HCT116 (cell line): ENCODE results near the gene FAXC. TPM values are rescaled to one million over a fixed set of nuclear protein-coding genes. Genes with fewer than 3 reads are reported as not detected.

Experiments
- ATAC-seq: fragments of 200-7000 bp; cut with Tn5 transposase; 2 replicates; pipeline ENCODE4 v1.9.1; 2020; ENCODE audit warnings: mild to moderate bottlenecking, moderate library complexity
- BruUV-seq: library from RNA; stranded (reverse); fragments of 400-500 nt; replicated peaks from 2 replicates; lab custom pipeline; 2021; lab: Mats Ljungman, UMichigan
- CTCF ChIA-PET: fragments of 300-600 bp; sonication (Branson Sonifier 250); formaldehyde crosslinking; loops from one replicate; lab custom pipeline; 2021; ENCODE audit warnings: antibody characterized with exemption; lab: Charles Lee
- POLR2A ChIA-PET: fragments of 300-600, 350-600 bp; sonication (Branson Sonifier 250); formaldehyde crosslinking; loops from one replicate; lab custom pipeline; 2021; ENCODE audit warnings: antibody characterized with exemption; lab: Charles Lee
- RAD21 ChIA-PET, 2 experiments: fragments of 300-600 bp; sonication (Branson Sonifier 250); formaldehyde crosslinking; loops; one replicate each; lab custom pipeline; 2023; ENCODE audit warnings: low total read pairs in 2 of 2; ENCODE audit not compliant: uncharacterized antibody in 2 of 2, unreplicated experiment in 2 of 2, low non-redundant PET in 1 of 2; lab: Charles Lee
- DNase-seq: peaks from one replicate; pipeline ENCODE4 v3.0.0-alpha.2; 2010; ENCODE audit warnings: low read depth, low spot score
- H2AFZ ChIP-seq: fragments of 200-600 bp; shearing (Covaris generic), sonication (generic); 2 replicates; pipeline ENCODE4 v1.6.1; 2017; ENCODE audit warnings: low read depth, mixed run types, mixed read lengths, antibody characterized with exemption, low read length; ENCODE audit not compliant: poor library complexity, severe bottlenecking
- H3K27ac ChIP-seq: 2 replicates; pipeline ENCODE4 v1.5.1; 2012; ENCODE audit warnings: low read depth, low read length
- H3K27me3 ChIP-seq: fragments of 200-600 bp; sonication (generic); 2 replicates; pipeline ENCODE4 v1.6.1; 2016; ENCODE audit warnings: mixed run types, low read length, mixed read lengths; ENCODE audit not compliant: insufficient read depth
- H3K36me3 ChIP-seq, 2 experiments: fragments of 200-500 bp in 1 of 2; fragments of 200-600 bp in 1 of 2; sonication (Bioruptor generic) in 1 of 2; sonication (generic) in 1 of 2; 2 replicates each; pipeline versions ENCODE4 v1.5.1 to v1.6.1; 2014 to 2016; ENCODE audit warnings: low read length in 2 of 2, inconsistent platforms in 1 of 2, mixed read lengths in 1 of 2, mixed run types in 1 of 2; ENCODE audit not compliant: insufficient read depth in 2 of 2, control insufficient read depth in 1 of 2
- H3K4me1 ChIP-seq, 2 experiments: fragments of 200-600 bp in 1 of 2; sonication (generic) in 1 of 2; 2 replicates each; pipeline versions ENCODE4 v1.5.1 to v1.6.1; 2012 to 2017; ENCODE audit warnings: low read length in 2 of 2, inconsistent platforms in 1 of 2, mild to moderate bottlenecking in 1 of 2, mixed read lengths in 1 of 2, mixed run types in 1 of 2, moderate library complexity in 1 of 2; ENCODE audit not compliant: insufficient read depth in 2 of 2, control insufficient read depth in 1 of 2
- H3K4me2 ChIP-seq: fragments of 200-600 bp; sonication (generic); 2 replicates; pipeline ENCODE4 v1.6.1; 2017; ENCODE audit warnings: mixed run types, low read length, mixed read lengths
- H3K4me3 ChIP-seq, 2 experiments: fragments of 200-600 bp in 1 of 2; sonication (generic) in 1 of 2; replicated peaks in 1 of 2; 2 replicates each; pipeline ENCODE4 v1.5.1; 2011 to 2016; ENCODE audit warnings: low read length in 2 of 2, control low read depth in 1 of 2, low read depth in 1 of 2, mild to moderate bottlenecking in 1 of 2, mixed read lengths in 1 of 2, mixed run types in 1 of 2
- H3K79me2 ChIP-seq: fragments of 200-600 bp; sonication (generic); 2 replicates; pipeline ENCODE4 v1.6.1; 2017; ENCODE audit warnings: mild to moderate bottlenecking, mixed run types, low read length, moderate library complexity, mixed read lengths; ENCODE audit not compliant: insufficient read depth
- H3K9ac ChIP-seq: fragments of 200-600 bp; sonication (generic); 2 replicates; pipeline ENCODE4 v1.6.1; 2016; ENCODE audit warnings: low read length, mixed read lengths
- H3K9me2 ChIP-seq: fragments of 200-600 bp; sonication (generic), shearing (Covaris generic); 2 replicates; pipeline ENCODE4 v1.6.1; 2017; ENCODE audit warnings: mixed run types, mild to moderate bottlenecking, moderate library complexity; ENCODE audit not compliant: insufficient read depth
- H3K9me3 ChIP-seq, 2 experiments: fragments of 200-500 bp in 1 of 2; fragments of 200-600 bp in 1 of 2; sonication (Bioruptor generic) in 1 of 2; sonication (generic) in 1 of 2; 2 replicates each; pipeline ENCODE4 v1.6.1; 2014 to 2017; ENCODE audit warnings: low read length in 2 of 2, mixed read lengths in 2 of 2, inconsistent platforms in 1 of 2, low read depth in 1 of 2, mild to moderate bottlenecking in 1 of 2, mixed run types in 1 of 2, moderate library complexity in 1 of 2; ENCODE audit not compliant: control insufficient read depth in 1 of 2, insufficient read depth in 1 of 2
- H4K20me1 ChIP-seq: fragments of 200-600 bp; sonication (generic), shearing (Covaris generic); 2 replicates; pipeline ENCODE4 v1.6.1; 2017; ENCODE audit warnings: mixed run types, mild to moderate bottlenecking, moderate library complexity; ENCODE audit not compliant: insufficient read depth
- CBX3 ChIP-seq: IDR thresholded peaks from 2 replicates; pipeline ENCODE4 v1.6.1; 2012; ENCODE audit warnings: low read depth
- CEBPB ChIP-seq: IDR thresholded peaks from 2 replicates; pipeline ENCODE4 v1.6.1; 2012; ENCODE audit warnings: low read depth
- EGR1 ChIP-seq: IDR thresholded peaks from 2 replicates; pipeline ENCODE4 v1.6.1; 2012; ENCODE audit warnings: low read depth
- EZH2 ChIP-seq: fragments of 200-600 bp; sonication (generic); IDR thresholded peaks from 2 replicates; pipeline ENCODE4 v1.6.1; 2017; ENCODE audit warnings: antibody characterized with exemption, mixed run types
- EZH2phosphoT487 ChIP-seq: fragments of 200-600 bp; IDR thresholded peaks from 2 replicates; pipeline ENCODE4 v1.6.1; 2018; ENCODE audit warnings: antibody characterized with exemption, borderline replicate concordance
- FOSL1 ChIP-seq: IDR thresholded peaks from 2 replicates; pipeline ENCODE4 v1.6.1; 2012; ENCODE audit warnings: low read depth
- JUND ChIP-seq: IDR thresholded peaks from 2 replicates; pipeline ENCODE4 v1.6.1; 2012
- POLR2AphosphoS5 ChIP-seq: IDR thresholded peaks from 2 replicates; pipeline ENCODE4 v1.6.1; 2011; ENCODE audit warnings: mild to moderate bottlenecking, low read depth, low read length, moderate library complexity
- RAD21 ChIP-seq: IDR thresholded peaks from 2 replicates; pipeline ENCODE4 v1.6.1; 2012; ENCODE audit warnings: low read depth, mild to moderate bottlenecking
- SP1 ChIP-seq: IDR thresholded peaks from 2 replicates; pipeline ENCODE4 v1.6.1; 2012; ENCODE audit warnings: low read depth
- ZFX ChIP-seq: fragments of 450-650 bp; IDR thresholded peaks from 2 replicates; pipeline ENCODE4 v1.6.1; 2017
- intact Hi-C: fragments of 100-400 bp; cut with micrococcal nuclease; formaldehyde crosslinking; loops from 2 replicates; pipeline ENCODE4 v1.10.0; 2022
- total RNA-seq: library from RNA; stranded (reverse); gene quantifications from one replicate; pipeline ENCODE4 v1.2.1, GENCODE V29; 2021; ENCODE audit not compliant: unreplicated experiment
- TF ChIP-seq, protein P1 (sequence below): IDR thresholded peaks from 2 replicates; pipeline ENCODE4 v1.6.1; 2012
- TF ChIP-seq, protein P2 (sequence below), 3 experiments: fragments of 200-600 bp in 1 of 3; sonication (generic) in 1 of 3; IDR thresholded peaks in 2 of 3; conservative IDR thresholded peaks in 1 of 3; 2 replicates each; pipeline ENCODE4 v1.5.1; 2012 to 2017; ENCODE audit warnings: low read depth in 2 of 3, low read length in 2 of 3, antibody characterized with exemption in 1 of 3, borderline replicate concordance in 1 of 3, control low read depth in 1 of 3, mild to moderate bottlenecking in 1 of 3, mixed read lengths in 1 of 3, mixed run types in 1 of 3, moderate library complexity in 1 of 3; ENCODE audit not compliant: insufficient read depth in 1 of 3
- TF ChIP-seq, protein P3 (sequence below): IDR thresholded peaks from 2 replicates; pipeline ENCODE4 v1.6.1; 2011; ENCODE audit warnings: mild to moderate bottlenecking, low read length, moderate library complexity; ENCODE audit not compliant: insufficient replicate concordance; ENCODE audit errors: extremely low read depth
- TF ChIP-seq, protein P4 (sequence below): IDR thresholded peaks from 2 replicates; pipeline ENCODE4 v1.6.1; 2012

The FAXC gene
- total RNA-seq, 1 experiment from 2014 or later: 4.7 TPM

DNA sequence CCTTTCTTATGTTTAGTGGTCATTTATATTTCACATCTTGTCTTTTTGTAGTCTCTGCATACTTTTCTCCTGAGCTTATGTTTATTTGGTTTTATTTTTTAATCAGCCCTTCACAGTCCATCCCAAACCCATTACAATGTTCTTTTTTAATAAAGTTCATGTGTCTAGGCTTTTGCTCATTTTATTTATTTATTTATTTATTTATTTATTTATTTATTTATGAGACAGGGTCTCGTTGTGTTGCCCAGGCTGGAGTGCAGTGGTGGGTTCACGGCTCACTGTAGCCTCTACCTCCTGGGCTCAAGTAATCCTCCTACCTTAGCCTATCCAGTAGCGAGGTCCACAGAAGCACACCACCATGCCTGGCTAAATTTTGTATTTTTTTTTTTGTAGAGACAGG is 41.4 kb upstream of the FAXC start:
- Histone ChIP-seq H3K9me2 (no peaks in the 10 kb centered on the region), H3K4me2 (no peak overlapping the region), H4K20me1 (no peaks in the 10 kb centered on the region), H3K9ac (no peak overlapping the region), H3K27ac (no peak overlapping the region), H3K36me3 (no peaks in the 10 kb centered on the region), H3K4me3 (no peak overlapping the region), H3K9me3 (no peaks in the 10 kb centered on the region), H3K79me2 (peaks cover 15% of the 10 kb centered on the region), H3K27me3 (no peaks in the 10 kb centered on the region), H2AFZ (no peak overlapping the region), H3K4me1 (peaks cover 7 to 12% of the 10 kb centered on the region in 2 experiments; a peak in 3 of 4 replicates)
- TF ChIP-seq, protein P1, sequence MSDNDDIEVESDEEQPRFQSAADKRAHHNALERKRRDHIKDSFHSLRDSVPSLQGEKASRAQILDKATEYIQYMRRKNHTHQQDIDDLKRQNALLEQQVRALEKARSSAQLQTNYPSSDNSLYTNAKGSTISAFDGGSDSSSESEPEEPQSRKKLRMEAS: no peak
- TF ChIP-seq EGR1 (no peak), EZH2phosphoT487 (no peak), JUND (no peak), CBX3 (no peak), RAD21 (no peak), SP1 (no peak), EZH2 (no peak)
- TF ChIP-seq, protein P2, sequence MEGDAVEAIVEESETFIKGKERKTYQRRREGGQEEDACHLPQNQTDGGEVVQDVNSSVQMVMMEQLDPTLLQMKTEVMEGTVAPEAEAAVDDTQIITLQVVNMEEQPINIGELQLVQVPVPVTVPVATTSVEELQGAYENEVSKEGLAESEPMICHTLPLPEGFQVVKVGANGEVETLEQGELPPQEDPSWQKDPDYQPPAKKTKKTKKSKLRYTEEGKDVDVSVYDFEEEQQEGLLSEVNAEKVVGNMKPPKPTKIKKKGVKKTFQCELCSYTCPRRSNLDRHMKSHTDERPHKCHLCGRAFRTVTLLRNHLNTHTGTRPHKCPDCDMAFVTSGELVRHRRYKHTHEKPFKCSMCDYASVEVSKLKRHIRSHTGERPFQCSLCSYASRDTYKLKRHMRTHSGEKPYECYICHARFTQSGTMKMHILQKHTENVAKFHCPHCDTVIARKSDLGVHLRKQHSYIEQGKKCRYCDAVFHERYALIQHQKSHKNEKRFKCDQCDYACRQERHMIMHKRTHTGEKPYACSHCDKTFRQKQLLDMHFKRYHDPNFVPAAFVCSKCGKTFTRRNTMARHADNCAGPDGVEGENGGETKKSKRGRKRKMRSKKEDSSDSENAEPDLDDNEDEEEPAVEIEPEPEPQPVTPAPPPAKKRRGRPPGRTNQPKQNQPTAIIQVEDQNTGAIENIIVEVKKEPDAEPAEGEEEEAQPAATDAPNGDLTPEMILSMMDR (IDR thresholded peaks at IDR 0.05 in 2 of 3, conservative IDR thresholded peaks at IDR 0.05 in 1 of 3; ENCODE audit: borderline replicate concordance in 1 of 3, insufficient read depth in 1 of 3, low read depth in 2 of 3, low read length in 2 of 3): no peak
- ATAC-seq (no peak), DNase-seq (no peak)
- intact Hi-C loops: loop anchor here (5.0 kb wide), 1 partner anchor 36 kb away; the partner anchor contains the start of gene PNISR
- POLR2A ChIA-PET: no interaction called here
- no TSS peak for BruUV-seq
- CTCF ChIA-PET: no interaction called here
- RAD21 ChIA-PET: no interaction called here

DNA sequence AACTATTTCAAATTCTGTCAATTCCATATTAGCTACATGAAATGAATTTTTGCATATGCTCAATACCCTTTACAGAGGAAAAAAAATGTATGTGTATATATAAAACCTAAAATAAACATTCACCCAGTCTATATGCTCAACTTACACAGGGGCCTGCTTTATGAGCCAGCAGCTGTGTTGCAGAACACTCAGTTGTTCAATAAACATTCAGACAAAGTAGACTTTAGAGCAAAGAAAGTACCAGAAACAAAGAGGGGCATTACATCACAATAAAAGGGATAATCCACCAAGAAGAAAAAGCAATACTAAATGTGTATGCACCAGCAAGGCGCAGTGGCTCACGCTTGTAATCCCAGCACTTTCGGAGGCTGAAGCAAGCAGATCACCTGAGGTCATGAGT is 35.0 kb upstream of the FAXC start:
- Histone ChIP-seq H3K27ac (no peak overlapping the region), H4K20me1 (no peaks in the 10 kb centered on the region), H3K27me3 (no peaks in the 10 kb centered on the region), H3K9me2 (no peaks in the 10 kb centered on the region), H2AFZ (no peak overlapping the region), H3K36me3 (no peaks in the 10 kb centered on the region), H3K79me2 (peaks cover 7% of the 10 kb centered on the region; the same call in 1 of the 2 replicates), H3K4me3 (no peak overlapping the region), H3K9me3 (no peaks in the 10 kb centered on the region), H3K9ac (no peak overlapping the region), H3K4me1 (no peaks in the 10 kb centered on the region), H3K4me2 (no peak overlapping the region)
- ATAC-seq (no peak), DNase-seq (no peak)
- POLR2A ChIA-PET: no interaction called here
- BruUV-seq: no TSS peak
- CTCF ChIA-PET: interaction anchor here (1.1 kb wide), 1 partner anchor 50 kb away, joined by 3 read pairs; no protein-coding TSS in a partner anchor
- intact Hi-C loops: no loop called here
- RAD21 ChIA-PET: no interaction called here
- no peak for TF ChIP-seq FOSL1
- no peak for TF ChIP-seq EZH2
- TF ChIP-seq JUND: no peak
- TF ChIP-seq POLR2AphosphoS5: no peak
- no peak for TF ChIP-seq ZFX
- TF ChIP-seq, protein P3, sequence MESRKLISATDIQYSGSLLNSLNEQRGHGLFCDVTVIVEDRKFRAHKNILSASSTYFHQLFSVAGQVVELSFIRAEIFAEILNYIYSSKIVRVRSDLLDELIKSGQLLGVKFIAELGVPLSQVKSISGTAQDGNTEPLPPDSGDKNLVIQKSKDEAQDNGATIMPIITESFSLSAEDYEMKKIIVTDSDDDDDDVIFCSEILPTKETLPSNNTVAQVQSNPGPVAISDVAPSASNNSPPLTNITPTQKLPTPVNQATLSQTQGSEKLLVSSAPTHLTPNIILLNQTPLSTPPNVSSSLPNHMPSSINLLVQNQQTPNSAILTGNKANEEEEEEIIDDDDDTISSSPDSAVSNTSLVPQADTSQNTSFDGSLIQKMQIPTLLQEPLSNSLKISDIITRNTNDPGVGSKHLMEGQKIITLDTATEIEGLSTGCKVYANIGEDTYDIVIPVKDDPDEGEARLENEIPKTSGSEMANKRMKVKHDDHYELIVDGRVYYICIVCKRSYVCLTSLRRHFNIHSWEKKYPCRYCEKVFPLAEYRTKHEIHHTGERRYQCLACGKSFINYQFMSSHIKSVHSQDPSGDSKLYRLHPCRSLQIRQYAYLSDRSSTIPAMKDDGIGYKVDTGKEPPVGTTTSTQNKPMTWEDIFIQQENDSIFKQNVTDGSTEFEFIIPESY: no peak
- TF ChIP-seq, protein P4, sequence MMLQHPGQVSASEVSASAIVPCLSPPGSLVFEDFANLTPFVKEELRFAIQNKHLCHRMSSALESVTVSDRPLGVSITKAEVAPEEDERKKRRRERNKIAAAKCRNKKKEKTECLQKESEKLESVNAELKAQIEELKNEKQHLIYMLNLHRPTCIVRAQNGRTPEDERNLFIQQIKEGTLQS: no peak
- no peak for TF ChIP-seq SP1
- TF ChIP-seq CEBPB: no peak
- TF ChIP-seq CBX3: no peak
